K562 (cell line): ENCODE results near the gene ZKSCAN3. TPM values are rescaled to one million over a fixed set of nuclear protein-coding genes. Genes with fewer than 3 reads are reported as not detected.

Experiments
- CREM ChIP-seq: IDR thresholded peaks from 2 replicates; pipeline ENCODE4 v1.6.1; 2014; ENCODE audit warnings: antibody characterized with exemption, low read depth
- DEAF1 ChIP-seq: fragments of 450-650 bp; formaldehyde crosslinking; IDR thresholded peaks from 2 replicates; pipeline ENCODE4 v1.4.0; 2020; ENCODE audit warnings: mild to moderate bottlenecking, moderate library complexity
- ESRRA ChIP-seq: fragments of 450-650 bp; IDR thresholded peaks from 2 replicates; pipeline ENCODE4 v1.6.1; 2014; ENCODE audit warnings: low read depth, mild to moderate bottlenecking, moderate library complexity, borderline replicate concordance
- MLX ChIP-seq, 2 experiments: fragments of 450-650 bp in 1 of 2; sonication (generic) in 1 of 2; formaldehyde crosslinking; conservative IDR thresholded peaks; 2 replicates each; pipeline versions ENCODE4 v1.4.0 to v1.8.1; 2020 to 2022; ENCODE audit warnings: mild to moderate bottlenecking in 1 of 2, missing genetic modification reagents in 1 of 2
- PHF21A ChIP-seq: fragments of 450-650 bp; IDR thresholded peaks from 2 replicates; pipeline ENCODE4 v1.6.1; 2017; ENCODE audit warnings: low read depth, borderline replicate concordance
- RBM15 ChIP-seq: fragments of 200-400 bp; formaldehyde crosslinking; IDR thresholded peaks from 2 replicates; pipeline ENCODE4 v1.6.1; 2018; ENCODE audit warnings: mild to moderate bottlenecking, low read length, moderate library complexity; ENCODE audit not compliant: insufficient read depth
- RBM22 ChIP-seq: fragments of 200-400 bp; formaldehyde crosslinking; IDR thresholded peaks from 2 replicates; pipeline ENCODE4 v1.6.1; 2018; ENCODE audit warnings: low read length, low read depth; ENCODE audit not compliant: poor library complexity, severe bottlenecking
- SOX6 ChIP-seq: fragments of 450-650 bp; IDR thresholded peaks from 2 replicates; pipeline ENCODE4 v1.6.1; 2014; ENCODE audit warnings: mild to moderate bottlenecking
- STAT6 ChIP-seq: sonication (generic); formaldehyde crosslinking; IDR thresholded peaks from 2 replicates; pipeline ENCODE4 v1.8.1; 2023; ENCODE audit warnings: mild to moderate bottlenecking, missing genetic modification reagents
- ZBTB1 ChIP-seq: sonication (generic); formaldehyde crosslinking; IDR thresholded peaks from 2 replicates; pipeline ENCODE4 v1.8.1; 2023; ENCODE audit warnings: missing genetic modification reagents, low read depth, mild to moderate bottlenecking, borderline replicate concordance
- ZBTB11 ChIP-seq, 3 experiments: fragments of 200-800 bp in 1 of 3; fragments of 250-450 bp in 1 of 3; fragments of 450-650 bp in 1 of 3; sonication (Bioruptor Pico) in 1 of 3; sonication (Bioruptor generic) in 1 of 3; formaldehyde crosslinking in 1 of 3; IDR thresholded peaks; 2 replicates each; pipeline versions ENCODE4 v1.6.1 to v1.8.0; 2016 to 2022; ENCODE audit warnings: mild to moderate bottlenecking in 2 of 3, missing genetic modification characterization in 2 of 3, missing compliant biosample characterization in 1 of 3, moderate library complexity in 1 of 3
- ZKSCAN8 ChIP-seq: fragments of 200-800 bp; sonication (Bioruptor generic); IDR thresholded peaks from 2 replicates; pipeline ENCODE4 v1.6.1; 2016; ENCODE audit warnings: missing genetic modification characterization, missing compliant biosample characterization
- ZNF347 ChIP-seq: fragments of 450-650 bp; formaldehyde crosslinking; IDR thresholded peaks from 2 replicates; pipeline ENCODE4 v1.4.0; 2020; ENCODE audit warnings: low read depth, mild to moderate bottlenecking, moderate library complexity
- ZNF512 ChIP-seq: IDR thresholded peaks from 2 replicates; pipeline ENCODE4 v1.6.1; 2016; ENCODE audit warnings: missing genetic modification characterization, missing compliant biosample characterization
- polyA plus RNA-seq, 8 experiments: library from polyadenylated mRNA; depleted of rRNA in 4 of 8; stranded (reverse) in 5 of 8; unstranded in 3 of 8; fragments of >200 nt; fragmentation: Nextera tagmentation in 2 of 8; fragmentation: Illumina TruSeq in 1 of 8; extraction: Ambion mirVana in 2 of 8; extraction: Trizol in 1 of 8; gene quantifications; 2 replicates each; pipeline versions ENCODE4 v1.2.1 to v1.2.3, GENCODE V29; 2011 to 2014; ENCODE audit warnings: inconsistent platforms in 1 of 8, missing spikeins in 1 of 8
- total RNA-seq, 7 experiments: library from RNA; depleted of rRNA in 6 of 7; stranded (reverse); fragments of >200 nt in 6 of 7; fragmentation: Illumina TruSeq in 2 of 7; extraction: Trizol in 2 of 7; gene quantifications; 2 replicates each; pipeline versions ENCODE4 v1.2.1 to v1.2.3, GENCODE V29; 2011 to 2021; ENCODE audit warnings: low replicate concordance in 1 of 7

Gene ZKSCAN3
- total and polyA plus RNA-seq, 9 of the 15 experiments (the other 6 are each of a cell fraction or from before 2014, with no cell fraction given), result 3.0 to 12.4 (median 10.2) TPM

GRCh38 chr6:28383235-28384142 lies 33.7 kb downstream of the ZKSCAN3 start (continued):
- TF ChIP-seq STAT6 (CRISPR knock-in tag) (peak; percentile 38; the same call in 1 of the 2 replicates), MLX (CRISPR knock-in tag; conservative IDR thresholded peaks at IDR 0.05) (0 out of 4 replicates have a peak, but pooled peaks of 1 of the 2 experiments have one; percentile 59), ZBTB1 (CRISPR knock-in tag) (no peak), ZNF347 (no peak), DEAF1 (CRISPR knock-in tag) (0 out of 2 replicates have a peak, but pooled peaks have one; percentile 22), SOX6 (peak; percentile 80), RBM22 (no peak), ZKSCAN8 (CRISPR knock-in tag) (no peak), PHF21A (peak; percentile 43; the same call in 1 of the 2 replicates), ZNF512 (tag) (no peak), ESRRA (peak; percentile 52; the same call in 1 of the 2 replicates), CREM (peak; percentile 77), ZBTB11 (CRISPR knock-in tag; IDR thresholded peaks at IDR 0.05) (peak in 1 of 3 experiments; percentile 56; a peak in 1 of 6 replicates), RBM15 (no peak)
